Body of pancreas (tissue), 4 donors: ENCODE measurements around the gene SPRED2. TPM values are rescaled to one million over a fixed set of nuclear protein-coding genes. Genes with fewer than 3 reads are reported as not detected.

Source experiments
- ATAC-seq: fragments of 150-250 bp; one replicate; pipeline ENCODE4 v1.9.1; 2016
- DNase-seq, 4 donors: peaks; one replicate each; pipeline ENCODE4 v3.0.0-alpha.2; 2019
- H3K27ac ChIP-seq, 4 donors: fragments of 200-600 bp; sonication (generic); 1 replicate in 3 of 4; 2 replicates in 1 of 4; pipeline versions ENCODE4 v1.5.1 to v1.6.1; 2016 to 2019; ENCODE audit warnings: mild to moderate bottlenecking in 1 of 4, mixed read lengths in 1 of 4, moderate library complexity in 1 of 4
- H3K27me3 ChIP-seq, 2 donors: fragments of 200-600 bp; sonication (generic); one replicate each; pipeline ENCODE4 v1.6.0; 2016; ENCODE audit warnings: mild to moderate bottlenecking in 1 of 2
- H3K36me3 ChIP-seq, 2 donors: fragments of 200-600 bp; sonication (generic); replicated peaks in 1 of 2; 2 replicates each; pipeline ENCODE4 v1.5.1; 2016; ENCODE audit warnings: low read depth in 2 of 2; ENCODE audit not compliant: insufficient read depth in 1 of 2
- H3K4me1 ChIP-seq: fragments of 200-600 bp; sonication (generic); one replicate; pipeline ENCODE4 v1.6.0; 2016
- H3K4me3 ChIP-seq, 2 donors: fragments of 200-600 bp; sonication (generic); 1 replicate in 1 of 2; 2 replicates in 1 of 2; pipeline ENCODE4 v1.5.1; 2016 to 2019
- H3K9me3 ChIP-seq, 3 donors: fragments of 200-600 bp; sonication (generic); 1 replicate in 2 of 3; 2 replicates in 1 of 3; pipeline ENCODE4 v1.5.1; 2016
- POLR2A ChIP-seq, 3 donors: fragments of 450-650 bp; IDR thresholded peaks; one replicate each; pipeline ENCODE4 v1.6.1; 2016; ENCODE audit warnings: antibody characterized with exemption in 3 of 3, mild to moderate bottlenecking in 2 of 3
- WGBS, 2 donors: methylation state at CpG; one replicate each; pipeline ENCODE4 v1.1.5; 2017; 5-methylcytosine and 5-hydroxymethylcytosine counted together
- intact Hi-C: fragments of 100-400 bp; cut with DNase I; formaldehyde crosslinking; loops from one replicate; pipeline ENCODE4 v1.15.1; 2023
- total RNA-seq, 2 donors: library from RNA; depleted of rRNA; stranded (reverse); fragments of >200 nt; gene quantifications; one replicate each; pipeline ENCODE4 v1.1.0, GENCODE V29; 2016
- TF ChIP-seq, protein P1 (sequence below), 7 experiments: fragments of 450-650 bp in 4 of 7; fragments of 200-600 bp in 3 of 7; sonication (generic) in 3 of 7; IDR thresholded peaks; one replicate each; pipeline ENCODE4 v1.5.1; 2016 to 2019; ENCODE audit warnings: antibody characterized with exemption in 7 of 7

Gene SPRED2
- total RNA-seq, 2 donors from 2014 or later: 16.1 to 16.2 TPM

- Histone ChIP-seq H3K27ac (peak overlapping the region; percentile 74 to 91 (median 82)), H3K27me3 (no peaks in the 10 kb centered on the region), H3K36me3 (no peaks in the 10 kb centered on the region), H3K4me3 (no peak overlapping the region), H3K4me1 (peaks cover 51% of the 10 kb centered on the region), H3K9me3 (no peaks in the 10 kb centered on the region)
- ATAC-seq: no peak
- 78 to 80% methylated on average over 3 of the region's 3 CpGs for WGBS, 2 donors
- intact Hi-C loops: no loop called here
- DNase-seq: no peak
- TF ChIP-seq POLR2A (IDR thresholded peaks at IDR 0.05): no peak
- TF ChIP-seq, protein P1, sequence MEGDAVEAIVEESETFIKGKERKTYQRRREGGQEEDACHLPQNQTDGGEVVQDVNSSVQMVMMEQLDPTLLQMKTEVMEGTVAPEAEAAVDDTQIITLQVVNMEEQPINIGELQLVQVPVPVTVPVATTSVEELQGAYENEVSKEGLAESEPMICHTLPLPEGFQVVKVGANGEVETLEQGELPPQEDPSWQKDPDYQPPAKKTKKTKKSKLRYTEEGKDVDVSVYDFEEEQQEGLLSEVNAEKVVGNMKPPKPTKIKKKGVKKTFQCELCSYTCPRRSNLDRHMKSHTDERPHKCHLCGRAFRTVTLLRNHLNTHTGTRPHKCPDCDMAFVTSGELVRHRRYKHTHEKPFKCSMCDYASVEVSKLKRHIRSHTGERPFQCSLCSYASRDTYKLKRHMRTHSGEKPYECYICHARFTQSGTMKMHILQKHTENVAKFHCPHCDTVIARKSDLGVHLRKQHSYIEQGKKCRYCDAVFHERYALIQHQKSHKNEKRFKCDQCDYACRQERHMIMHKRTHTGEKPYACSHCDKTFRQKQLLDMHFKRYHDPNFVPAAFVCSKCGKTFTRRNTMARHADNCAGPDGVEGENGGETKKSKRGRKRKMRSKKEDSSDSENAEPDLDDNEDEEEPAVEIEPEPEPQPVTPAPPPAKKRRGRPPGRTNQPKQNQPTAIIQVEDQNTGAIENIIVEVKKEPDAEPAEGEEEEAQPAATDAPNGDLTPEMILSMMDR (IDR thresholded peaks at IDR 0.05): no peak
Observed at GRCh38 chr2:65417509-65418085, 14.8 kb downstream of the SPRED2 start.

DNA sequence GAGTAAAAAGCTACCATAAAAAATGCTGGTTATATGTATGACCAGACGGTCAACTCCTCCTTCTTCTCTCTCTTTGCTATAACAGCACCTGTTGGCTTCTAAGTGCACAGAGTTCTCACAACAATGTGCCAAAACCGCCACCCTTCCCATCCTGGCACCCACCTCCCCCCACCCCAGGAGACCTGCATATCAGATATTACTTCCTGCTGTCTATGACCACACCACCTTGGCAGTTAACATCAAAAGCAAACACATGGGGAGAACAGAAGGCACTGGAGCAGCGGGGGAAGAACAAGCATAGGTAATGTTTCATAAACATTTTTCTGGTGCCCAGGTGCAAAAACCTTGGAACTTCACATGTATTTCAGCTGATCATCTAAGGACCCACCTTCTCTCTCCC, 15.5 kb downstream of the SPRED2 start:
- intact Hi-C loops: no loop called here
- TF ChIP-seq POLR2A (IDR thresholded peaks at IDR 0.05): peak in 1 of 3 donors; percentile 47
- TF ChIP-seq, protein P1 (IDR thresholded peaks at IDR 0.05): peak in 1 of 7 experiments; percentile 13
- Histone ChIP-seq H3K36me3 (no peaks in the 10 kb centered on the region), H3K27me3 (no peaks in the 10 kb centered on the region), H3K4me3 (no peak overlapping the region), H3K9me3 (no peaks in the 10 kb centered on the region), H3K4me1 (peaks cover 57% of the 10 kb centered on the region), H3K27ac (peak overlapping the region; percentile 74 to 91 (median 82))
- DNase-seq (peak; percentile 80 to 92 (median 90)), ATAC-seq (peak; percentile 98)
- 11 to 29% methylated on average over 3 of the region's 3 CpGs for WGBS, 2 donors

- Histone ChIP-seq H3K27ac (peak overlapping the region; percentile 74 to 91 (median 82)), H3K4me1 (peaks cover 59% of the 10 kb centered on the region), H3K27me3 (no peaks in the 10 kb centered on the region), H3K36me3 (no peaks in the 10 kb centered on the region), H3K4me3 (no peak overlapping the region), H3K9me3 (no peaks in the 10 kb centered on the region)
- DNase-seq (no peak), ATAC-seq (no peak)
- WGBS, 2 donors: 65% methylated on average over 3 of the region's 3 CpGs
- TF ChIP-seq, protein P1 (IDR thresholded peaks at IDR 0.05): no peak
- TF ChIP-seq POLR2A (IDR thresholded peaks at IDR 0.05): no peak
- intact Hi-C loops: no loop called here
Observed at GRCh38 chr2:65416321-65416720, 16.1 kb downstream of the SPRED2 start.

DNA sequence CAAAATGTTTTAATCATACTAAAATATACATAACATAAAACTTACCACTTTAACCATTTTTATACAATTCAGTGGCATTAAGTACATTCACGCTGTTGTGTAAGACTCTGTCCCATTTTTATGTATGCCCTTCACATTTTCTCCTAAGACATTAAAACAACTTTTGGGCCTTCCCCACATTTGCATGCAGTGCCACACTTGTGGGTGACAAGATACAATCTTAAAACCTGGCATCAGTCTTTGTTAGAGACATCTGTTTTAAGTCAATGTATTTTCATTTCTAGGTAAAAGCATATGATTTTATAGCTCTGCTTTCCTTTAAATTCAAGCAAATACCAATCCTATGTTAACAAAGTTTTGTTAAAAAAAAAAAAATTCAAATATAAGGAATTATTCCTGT, 17.3 kb downstream of the SPRED2 start:
- Histone ChIP-seq H3K27ac (no peak overlapping the region), H3K4me1 (peaks cover 61% of the 10 kb centered on the region), H3K36me3 (no peaks in the 10 kb centered on the region), H3K4me3 (no peak overlapping the region), H3K27me3 (no peaks in the 10 kb centered on the region), H3K9me3 (no peaks in the 10 kb centered on the region)
- ATAC-seq: no peak
- TF ChIP-seq, protein P1 (IDR thresholded peaks at IDR 0.05): no peak
- no peak for TF ChIP-seq POLR2A (IDR thresholded peaks at IDR 0.05)
- 100% methylated on average over 1 of the region's 1 CpG for WGBS, 2 donors
- intact Hi-C loops: no loop called here
- no peak for DNase-seq

DNA sequence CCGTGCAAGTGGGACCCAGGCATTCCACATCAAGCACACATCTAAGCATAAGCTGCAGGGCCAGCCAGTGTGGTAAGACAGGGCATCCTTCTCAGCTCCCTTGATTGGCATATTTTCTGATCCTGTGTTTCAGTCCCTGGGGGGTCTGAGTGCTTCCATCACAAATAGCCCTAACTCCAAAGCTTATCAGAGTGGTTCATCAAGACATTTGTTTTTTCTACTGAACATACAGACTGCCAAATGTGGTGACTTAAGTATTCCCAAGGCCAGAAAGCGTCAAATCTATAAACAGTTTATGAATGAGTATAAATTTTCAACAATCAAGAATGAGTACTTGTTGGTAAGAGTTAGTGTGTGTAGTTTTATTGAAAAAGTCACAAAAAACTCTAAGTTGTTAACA, 18.8 kb downstream of the SPRED2 start:
- no peak for TF ChIP-seq POLR2A (IDR thresholded peaks at IDR 0.05)
- TF ChIP-seq, protein P1 (IDR thresholded peaks at IDR 0.05): no peak
- intact Hi-C loops: no loop called here
- H3K4me1 ChIP-seq: peaks cover 62% of the 10 kb centered on the region

More for the DNA sequence above, 18.8 kb downstream of the SPRED2 start:
- Histone ChIP-seq H3K4me3 (no peak overlapping the region), H3K9me3 (no peaks in the 10 kb centered on the region), H3K27me3 (no peaks in the 10 kb centered on the region), H3K36me3 (no peaks in the 10 kb centered on the region), H3K27ac (no peak overlapping the region)
- no peak for DNase-seq
- no peak for ATAC-seq
- 56 to 64% methylated on average over 2 of the region's 2 CpGs for WGBS, 2 donors
